OCI-M1 (cell line): Measurements from ENCODE around the gene RFLNA.

Source experiments
- DNase-seq: peaks from one replicate; lab custom pipeline; 2025; lab: John Stamatoyannopoulos, UW

The RFLNA gene

GRCh38 chr12:124294780-124295341, at the start of gene RFLNA:
RFLNA (plus strand) TSS chr12:124295093; CDS start chr12:124295430, 337 bp downstream.
- no peak for DNase-seq

DNA sequence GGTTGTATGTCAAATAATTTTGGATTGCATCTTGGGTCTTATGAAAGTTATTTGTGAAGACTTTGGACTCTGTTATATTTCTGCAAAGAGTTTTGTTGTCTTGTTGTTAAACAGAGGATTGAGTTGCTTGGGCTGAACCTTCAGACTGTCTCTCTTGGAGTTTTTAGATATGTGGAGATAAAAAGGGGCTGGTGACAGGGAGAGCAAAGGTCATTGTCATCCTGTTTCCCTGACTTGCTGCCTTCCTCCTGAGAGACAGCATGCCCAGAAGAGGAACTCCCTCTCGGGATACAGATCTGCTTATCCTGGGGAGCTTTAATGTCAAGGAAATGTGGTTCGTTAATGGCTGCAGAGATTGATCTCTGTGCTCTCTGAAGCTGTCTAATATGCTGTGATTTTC, 47.6 kb upstream of the RFLNA start:
- no peak for DNase-seq

DNA sequence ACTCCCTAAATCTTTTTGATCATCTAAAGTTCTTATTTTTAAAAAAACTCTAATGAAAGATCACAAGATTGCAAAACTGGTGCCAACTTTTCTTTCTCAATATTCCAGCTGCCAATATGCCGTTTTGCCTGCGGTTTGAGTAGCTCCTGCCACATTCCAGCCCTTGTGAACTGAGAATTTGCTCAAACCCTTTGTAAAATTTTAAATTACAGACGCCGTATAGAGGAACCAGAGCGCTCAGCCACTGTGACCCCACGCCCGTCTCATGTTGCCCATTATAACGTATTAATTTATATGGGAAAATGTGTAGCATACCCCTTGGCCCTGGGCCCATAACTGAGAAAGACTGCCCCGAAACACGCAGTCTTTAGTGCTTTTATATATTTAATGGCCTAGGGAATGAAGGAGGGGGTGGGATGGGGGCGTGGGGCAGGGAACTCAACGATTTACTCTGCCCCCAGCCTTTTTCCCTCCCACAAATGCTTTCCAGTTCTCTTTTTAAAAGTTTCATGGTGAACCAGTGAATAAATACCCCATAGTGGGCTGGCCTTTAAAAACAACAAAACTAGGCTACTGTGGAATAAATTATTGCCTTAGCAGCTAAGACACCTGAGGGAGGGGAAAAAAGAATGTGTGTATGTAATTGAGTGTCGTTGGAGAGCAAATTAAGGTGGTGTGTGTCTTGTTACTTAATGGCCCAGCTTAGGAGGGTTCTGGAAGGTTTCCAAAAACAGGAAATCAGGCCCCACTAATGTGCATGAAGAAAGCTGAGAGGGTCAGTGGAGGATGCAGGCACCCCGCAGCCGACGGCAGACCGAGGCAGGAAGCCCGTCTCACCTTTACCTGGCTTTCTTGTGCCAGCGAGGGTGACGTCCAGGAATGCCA, 45.7 kb upstream of the RFLNA start:
- no peak for DNase-seq

GRCh38 chr12:124251186-124251585, 43.7 kb upstream of the RFLNA start:
- DNase-seq, result no peak

GRCh38 chr12:124252964-124253363, 41.9 kb upstream of the RFLNA start:
- DNase-seq, result no peak

DNA sequence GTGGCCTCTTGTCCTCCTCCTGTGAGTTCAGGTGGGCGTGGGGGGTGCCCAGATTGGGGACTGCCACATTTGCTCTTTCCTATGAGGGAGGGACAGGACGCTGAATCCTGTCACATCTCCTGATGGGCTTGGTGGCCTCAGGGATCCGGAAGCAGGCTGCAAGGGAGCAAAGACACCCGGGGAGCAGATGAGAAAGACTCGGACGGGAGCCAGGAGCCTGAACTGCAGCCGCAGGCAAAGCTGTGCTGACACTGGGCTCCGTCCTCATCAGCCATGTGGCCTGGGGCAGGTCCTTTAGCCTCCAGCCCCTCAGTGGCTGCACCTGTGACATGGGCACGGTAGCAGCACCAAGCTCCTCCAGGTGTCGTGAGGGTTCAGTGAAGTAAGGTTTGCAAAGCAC, 40.8 kb upstream of the RFLNA start:
- DNase-seq, result no peak

DNA sequence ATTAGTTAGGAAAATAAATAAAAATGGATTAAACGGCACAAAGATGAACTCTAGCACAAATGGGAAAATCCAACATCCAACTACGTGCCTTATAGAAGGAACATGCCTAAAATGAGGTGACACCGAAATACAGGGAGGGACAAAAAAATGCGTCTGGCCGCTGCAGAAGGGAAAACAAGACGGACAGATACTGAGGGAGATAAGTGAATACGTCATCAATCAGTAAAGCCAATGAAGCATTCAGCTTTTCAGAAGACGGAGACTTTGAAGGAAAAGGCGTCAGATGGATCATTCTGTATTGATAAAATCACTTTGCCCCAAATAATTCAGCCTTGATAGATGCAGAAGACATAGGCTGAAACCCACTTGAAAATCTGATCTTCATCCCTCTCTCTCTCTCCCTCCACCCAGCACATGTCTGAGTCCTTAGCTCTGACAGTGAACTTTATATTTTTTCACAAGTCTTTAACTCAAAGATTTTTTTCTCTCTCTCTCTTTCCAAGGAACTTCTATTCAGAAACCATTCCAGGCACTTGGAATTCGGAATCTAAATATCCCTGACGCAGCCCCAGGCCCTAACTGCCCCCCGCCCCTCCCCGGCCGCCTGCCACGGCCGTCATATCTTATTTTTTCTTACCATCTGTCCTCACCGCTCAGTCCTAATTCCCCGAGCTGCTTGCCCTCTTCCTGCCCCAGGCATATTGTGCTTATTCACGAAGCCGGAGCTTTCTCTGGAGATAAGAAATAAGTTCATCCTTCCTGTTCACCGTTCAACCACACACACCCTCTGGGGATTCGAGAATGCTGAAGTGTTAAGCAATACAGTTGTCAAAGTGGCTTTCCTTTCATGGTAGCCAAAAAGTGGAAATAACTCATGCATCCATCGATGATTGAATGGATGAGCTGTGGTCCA, 35.5 kb upstream of the RFLNA start:
- DNase-seq, result peak; percentile 95

GRCh38 chr12:124261885-124262284, 33.0 kb upstream of the RFLNA start:
- no peak for DNase-seq

- no peak for DNase-seq
These were observed 30.7 kb upstream of the RFLNA start for GRCh38 chr12:124264089-124264795.

GRCh38 chr12:124264879-124265278, 30.0 kb upstream of the RFLNA start:
- no peak for DNase-seq

GRCh38 chr12:124267205-124267778, 27.6 kb upstream of the RFLNA start:
- no peak for DNase-seq

DNA sequence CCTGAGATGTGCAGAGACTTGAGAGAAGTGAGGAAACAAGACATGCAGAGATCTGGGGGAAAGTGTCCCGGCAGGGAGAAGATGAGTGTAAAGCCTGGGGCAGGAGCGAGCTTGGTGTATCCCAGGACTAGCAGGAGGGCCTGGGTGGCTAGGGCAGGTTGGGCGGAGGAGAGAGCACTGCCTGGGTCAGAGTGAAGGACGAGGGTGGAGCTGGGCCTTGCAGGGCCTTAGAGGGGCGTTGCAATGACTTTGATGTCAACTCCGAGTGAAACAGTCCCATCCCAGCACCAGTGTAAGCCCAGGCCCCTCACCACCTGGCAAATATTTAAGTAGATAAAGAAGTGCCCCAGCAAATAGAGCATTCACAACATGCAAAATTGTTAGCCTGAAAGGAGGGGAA, 24.2 kb upstream of the RFLNA start:
- DNase-seq, result no peak

DNA sequence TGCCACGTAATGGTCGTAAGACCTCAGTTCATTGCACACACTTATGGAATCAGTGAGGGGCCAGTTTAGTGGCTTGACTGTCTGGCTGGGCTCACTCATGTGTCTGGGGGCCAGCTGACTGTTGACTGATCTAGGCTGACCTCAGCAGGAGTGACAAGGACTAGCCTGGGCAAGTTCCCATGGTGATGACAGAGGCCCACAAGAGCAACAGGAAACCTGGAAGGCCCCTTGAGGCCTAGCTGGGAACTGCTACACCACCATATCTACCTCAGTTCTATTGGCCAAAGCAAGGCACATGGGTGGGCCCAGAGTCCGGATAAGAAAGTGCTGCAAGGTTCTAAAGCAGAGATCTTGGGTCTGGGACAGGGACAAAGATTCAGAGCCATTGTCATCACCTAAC, 21.3 kb upstream of the RFLNA start:
- peak; percentile 90 for DNase-seq

DNA sequence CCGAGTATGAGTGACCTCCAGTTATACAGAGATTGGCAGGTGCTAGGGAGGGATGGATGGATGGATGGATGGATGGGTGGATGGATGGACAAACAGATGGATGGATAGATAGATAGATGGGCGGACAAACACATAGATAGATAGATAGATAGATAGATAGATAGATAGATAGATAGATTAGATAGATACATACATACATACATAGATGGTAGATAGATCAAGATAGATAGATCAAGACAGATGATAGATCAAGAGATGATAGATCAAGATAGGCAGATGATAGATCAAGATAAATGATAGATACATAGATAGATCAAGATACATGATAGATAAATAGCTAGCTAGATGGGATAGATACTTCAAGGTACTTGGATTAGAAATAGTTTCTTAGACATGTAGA, 18.6 kb upstream of the RFLNA start:
- DNase-seq, result no peak

GRCh38 chr12:124277394-124278241, 17.3 kb upstream of the RFLNA start:
- no peak for DNase-seq

- no peak for DNase-seq
These were observed 16.3 kb upstream of the RFLNA start for GRCh38 chr12:124278389-124279101.

DNA sequence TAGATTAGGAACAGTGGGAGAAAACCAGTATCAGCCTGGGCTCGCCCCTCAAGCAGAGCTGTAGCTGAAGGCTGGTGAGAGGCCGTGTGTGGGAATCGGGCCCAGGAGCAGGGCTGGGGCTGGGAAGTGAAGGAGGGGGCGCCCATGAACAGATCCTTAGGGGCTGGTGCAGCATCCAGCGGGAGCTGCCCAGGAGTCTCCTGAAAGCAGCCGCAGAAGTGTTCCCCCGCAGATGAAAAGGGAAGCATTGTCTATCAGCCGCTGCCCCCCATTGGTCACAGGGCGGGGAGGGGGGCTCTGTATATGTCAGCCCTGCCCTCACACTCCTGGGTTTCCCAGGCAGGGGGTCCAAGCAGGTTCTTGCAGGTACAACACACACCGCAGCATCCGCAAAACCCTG, 15.6 kb upstream of the RFLNA start:
- DNase-seq, result no peak

GRCh38 chr12:124279846-124280360, 15.0 kb upstream of the RFLNA start:
- DNase-seq, result no peak

- no peak for DNase-seq
These were observed 13.6 kb upstream of the RFLNA start for GRCh38 chr12:124281309-124281708.

DNA sequence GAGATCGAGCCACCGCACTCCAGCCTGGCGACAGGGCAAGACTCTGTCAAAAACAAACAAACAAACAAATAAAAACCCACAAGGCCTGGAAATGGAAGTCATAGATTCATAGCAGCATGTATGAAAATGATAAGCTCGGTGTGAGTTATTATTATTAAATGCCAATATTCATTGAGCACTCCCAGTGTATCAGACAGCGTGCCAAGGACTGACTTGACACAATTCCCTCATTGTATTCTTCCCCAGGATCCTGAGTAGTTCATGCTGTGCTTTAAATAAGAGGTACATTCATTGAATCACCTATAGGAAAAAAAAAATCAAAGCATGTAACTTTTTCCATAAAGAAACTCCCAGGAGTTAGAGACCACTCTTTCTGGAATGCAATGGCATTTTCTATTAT, 12.6 kb upstream of the RFLNA start:
- DNase-seq, result no peak
